ENCODE results near the gene PLA2G10. TPM values are rescaled to one million over a fixed set of nuclear protein-coding genes. Genes with fewer than 3 reads are reported as not detected.

The PLA2G10 gene
- total RNA-seq, 2 experiments from 2014 or later = not detected

- no peaks in the 10 kb centered on the region for H3K36me3 Mint-ChIP-seq (ENCODE audit: low read depth)
- no peak overlapping the region for H3K4me3 Mint-ChIP-seq
- H3K27me3 Mint-ChIP-seq = peaks cover 4% of the 10 kb centered on the region
- no peaks in the 10 kb centered on the region for H3K9me3 Mint-ChIP-seq
- H3K27ac Mint-ChIP-seq = no peak overlapping the region
- intact Hi-C loops (cut with micrococcal nuclease) = no loop called here
- ATAC-seq (no peak), DNase-seq (no peak)
- TF ChIP-seq CTCF (IDR thresholded peaks at IDR 0.05) = no peak
- peaks cover 4% of the 10 kb centered on the region for H3K4me1 Mint-ChIP-seq (ENCODE audit: low read depth)
- ChIA-PET CTCF (no interaction called here), POLR2A (no interaction called here)
Observed at GRCh38 chr16:14676633-14677032, 17.5 kb downstream of the PLA2G10 start.

GRCh38 chr16:14672403-14672971, 21.6 kb downstream of the PLA2G10 start:
- TF ChIP-seq CTCF (IDR thresholded peaks at IDR 0.05) = no peak
- POLR2A ChIA-PET = no interaction called here
- Mint-ChIP-seq H3K27me3 (no peaks in the 10 kb centered on the region), H3K4me1 (ENCODE audit: low read depth) (peaks cover 4% of the 10 kb centered on the region), H3K9me3 (no peaks in the 10 kb centered on the region), H3K27ac (no peak overlapping the region), H3K4me3 (no peak overlapping the region), H3K36me3 (ENCODE audit: low read depth) (peaks cover 15% of the 10 kb centered on the region)
- CTCF ChIA-PET = no interaction called here
- intact Hi-C loops (cut with micrococcal nuclease) = no loop called here
- peak; percentile 66 for ATAC-seq
- DNase-seq = peak; percentile 37

GRCh38 chr16:14669776-14670175, 24.3 kb downstream of the PLA2G10 start:
- TF ChIP-seq CTCF (IDR thresholded peaks at IDR 0.05) = no peak
- Mint-ChIP-seq H3K4me3 (no peak overlapping the region), H3K4me1 (ENCODE audit: low read depth) (peaks cover 4% of the 10 kb centered on the region), H3K27me3 (no peaks in the 10 kb centered on the region), H3K9me3 (no peaks in the 10 kb centered on the region), H3K36me3 (ENCODE audit: low read depth) (peaks cover 38% of the 10 kb centered on the region), H3K27ac (no peak overlapping the region)
- no peak for ATAC-seq
- CTCF ChIA-PET = no interaction called here
- no peak for DNase-seq
- intact Hi-C loops (cut with micrococcal nuclease) = no loop called here
- POLR2A ChIA-PET = interaction anchor here (1.0 kb wide), 1 partner anchor 30 kb away, joined by 3 read pairs; no protein-coding TSS in a partner anchor

- TF ChIP-seq CTCF (IDR thresholded peaks at IDR 0.05) = no peak
- ChIA-PET POLR2A (no interaction called here), CTCF (no interaction called here)
Observed at GRCh38 chr16:14668556-14669223, 25.4 kb downstream of the PLA2G10 start.

More at GRCh38 chr16:14668556-14669223, 25.4 kb downstream of the PLA2G10 start:
- Mint-ChIP-seq H3K4me1 (ENCODE audit: low read depth) (peaks cover 4% of the 10 kb centered on the region), H3K36me3 (ENCODE audit: low read depth) (peaks cover 46% of the 10 kb centered on the region), H3K27me3 (no peaks in the 10 kb centered on the region), H3K27ac (no peak overlapping the region), H3K4me3 (no peak overlapping the region), H3K9me3 (no peaks in the 10 kb centered on the region)
- no peak for ATAC-seq
- intact Hi-C loops (cut with micrococcal nuclease) = no loop called here
- no peak for DNase-seq
